ENCODE results near the gene RNF157.

GRCh38 chr17:76276069-76276431 is 35.8 kb upstream of the RNF157 start:
- no peak for TF ChIP-seq CTCF (IDR thresholded peaks at IDR 0.05)
- no peak for TF ChIP-seq USF1 (CRISPR knock-in tag; IDR thresholded peaks at IDR 0.05)
- TF ChIP-seq AR (CRISPR knock-in tag; IDR thresholded peaks at IDR 0.05) = no peak
- TF ChIP-seq ZNF317 (CRISPR knock-in tag; IDR thresholded peaks at IDR 0.05; ENCODE audit: borderline replicate concordance, low read depth) = no peak
- no peak for TF ChIP-seq MAX (CRISPR knock-in tag; IDR thresholded peaks at IDR 0.05)
- TF ChIP-seq TCF7 (CRISPR knock-in tag; IDR thresholded peaks at IDR 0.05; ENCODE audit: low read depth) = no peak
- no peak for TF ChIP-seq SP1 (CRISPR knock-in tag; conservative IDR thresholded peaks at IDR 0.05)
- TF ChIP-seq SMAD3 (CRISPR knock-in tag; IDR thresholded peaks at IDR 0.05; ENCODE audit: borderline replicate concordance) = no peak
- TF ChIP-seq ZBTB21 (CRISPR knock-in tag; IDR thresholded peaks at IDR 0.05; ENCODE audit: borderline replicate concordance) = no peak
- TF ChIP-seq JUN (CRISPR knock-in tag; IDR thresholded peaks at IDR 0.05) = no peak
- no peak for TF ChIP-seq E2F5 (CRISPR knock-in tag; IDR thresholded peaks at IDR 0.05)
